ENCODE results near the gene AJAP1.
"Not testable (repeated sequence)": the region's sequence is repeated elsewhere in the genome, so short reads cannot be mapped to it uniquely, and the experiment has no call there.

Gene AJAP1

DNA sequence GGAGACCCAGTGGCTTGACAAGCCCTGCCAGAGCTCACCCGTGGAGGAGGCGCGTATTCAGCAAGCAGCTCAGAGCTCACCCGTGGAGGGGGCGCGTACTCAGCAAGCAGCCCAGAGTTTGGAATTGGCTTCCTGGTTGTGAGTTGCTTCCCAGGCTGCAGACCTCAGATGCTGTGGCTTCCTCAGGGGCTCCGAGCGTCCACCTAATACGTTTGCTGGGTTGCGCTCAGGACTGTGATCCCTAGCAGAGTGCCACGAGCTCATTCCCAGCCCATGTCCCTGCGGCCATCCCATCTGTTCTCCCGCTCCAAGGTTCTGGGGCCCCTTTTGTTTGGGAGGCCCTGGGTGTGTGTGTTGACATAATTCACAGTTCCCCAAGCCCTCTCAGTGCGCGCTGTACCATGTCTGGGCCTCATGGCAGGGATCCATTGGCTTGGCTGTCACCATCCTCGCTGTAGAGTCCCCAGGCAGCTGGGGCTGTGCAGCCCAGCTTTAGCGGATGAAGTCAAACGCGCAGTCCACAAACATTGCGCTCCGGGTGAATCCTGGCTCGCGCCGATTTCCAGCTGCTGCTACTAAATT is 3.6 kb downstream of the AJAP1 start:
- DNase-seq (ENCODE audit: low spot score), result no peak

DNA sequence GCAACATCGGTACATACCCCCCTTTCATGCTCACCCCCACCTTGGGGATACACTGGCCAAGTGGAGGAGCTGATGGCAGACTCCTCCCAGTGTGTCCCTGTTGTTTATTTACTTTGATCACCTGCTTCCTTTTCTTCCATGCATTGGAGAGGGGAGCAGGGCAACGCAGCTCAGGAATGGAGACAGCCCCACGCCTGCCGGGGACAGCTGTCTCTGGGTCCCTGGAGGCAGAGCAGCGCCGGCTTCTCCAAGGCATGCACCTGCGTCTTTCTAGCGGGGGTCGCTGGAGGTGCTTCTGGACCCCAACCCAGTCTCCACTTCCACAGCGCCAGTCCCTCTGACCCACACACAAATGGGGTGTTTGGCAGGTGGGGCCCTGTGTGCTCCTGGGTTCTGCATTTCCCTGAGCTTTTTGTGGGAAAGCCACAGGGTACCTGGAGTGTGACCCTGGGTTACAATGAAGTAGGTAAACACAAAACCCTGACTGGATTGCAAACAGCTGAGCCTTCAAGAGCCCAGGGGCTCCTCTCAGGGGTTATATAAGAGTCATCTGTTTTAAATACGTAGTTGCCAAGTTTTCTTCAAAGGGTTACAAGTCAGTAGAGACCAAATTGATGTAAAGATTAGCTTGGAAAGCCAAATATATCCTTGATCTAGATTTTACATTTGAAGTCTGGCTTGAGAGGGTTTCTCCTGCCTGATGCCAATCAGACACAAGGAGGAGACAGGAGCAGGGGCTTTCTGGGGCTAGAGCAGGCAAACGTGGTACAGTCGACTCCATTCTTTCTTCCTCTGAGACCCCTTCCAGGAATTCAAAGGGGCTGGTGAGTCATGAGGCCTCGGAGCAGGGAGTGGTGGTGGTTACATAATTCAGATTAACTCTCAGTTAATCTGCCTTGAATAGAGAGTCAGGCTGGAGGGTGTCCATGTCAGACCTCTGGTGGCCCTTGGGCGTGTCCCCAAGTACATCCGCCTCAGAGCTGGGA is 4.5 kb downstream of the AJAP1 start:
- DNase-seq (ENCODE audit: low spot score), result no peak

DNA sequence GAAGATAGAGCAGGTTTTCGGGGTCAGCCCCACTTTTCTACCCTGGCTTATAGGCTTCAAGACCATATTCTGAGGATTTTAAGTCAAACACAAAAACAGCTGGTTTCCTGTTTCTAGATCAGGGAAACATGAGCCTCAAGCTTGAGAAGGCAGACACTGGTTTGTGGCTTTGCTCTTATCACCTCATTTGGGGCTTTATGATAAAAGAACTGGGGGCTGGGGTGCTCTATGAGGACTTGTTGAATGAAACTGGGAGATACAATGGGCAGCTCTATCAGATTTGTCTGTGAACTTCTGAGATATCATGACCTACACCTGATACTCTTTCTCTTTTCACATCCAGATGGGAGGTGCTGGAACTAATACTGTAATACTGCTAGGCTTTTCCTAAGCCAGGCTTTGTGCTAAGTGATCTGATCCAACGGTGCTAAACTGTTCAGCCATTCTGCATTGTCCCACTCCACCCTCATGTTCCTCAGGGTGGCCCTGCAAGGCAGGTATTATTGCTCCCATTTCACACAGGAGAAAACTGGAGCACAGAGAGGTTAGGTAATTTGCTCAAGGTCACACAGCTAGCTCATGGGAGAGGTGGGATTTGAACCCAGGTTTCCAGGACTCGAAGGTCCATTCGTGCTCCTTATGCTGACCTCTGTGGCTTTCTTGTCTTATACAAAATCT is 6.6 kb downstream of the AJAP1 start:
- DNase-seq (ENCODE audit: low spot score), result no peak

DNA sequence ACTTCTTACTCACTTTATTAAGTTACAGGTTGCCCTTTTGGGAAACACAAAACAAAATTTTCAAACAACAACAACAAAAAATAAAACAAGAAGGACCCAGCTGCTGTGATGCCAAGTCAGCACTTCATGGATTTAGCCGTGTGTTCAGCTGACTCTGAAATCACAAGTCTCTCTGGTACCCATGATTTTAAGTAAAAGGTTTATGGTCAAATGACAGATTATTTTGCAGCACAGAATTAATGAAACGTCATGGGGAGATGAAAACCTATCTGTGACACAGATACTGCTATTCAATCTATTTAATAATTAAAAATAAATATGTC is 7.1 kb downstream of the AJAP1 start:
- DNase-seq (ENCODE audit: low spot score), result no peak

DNA sequence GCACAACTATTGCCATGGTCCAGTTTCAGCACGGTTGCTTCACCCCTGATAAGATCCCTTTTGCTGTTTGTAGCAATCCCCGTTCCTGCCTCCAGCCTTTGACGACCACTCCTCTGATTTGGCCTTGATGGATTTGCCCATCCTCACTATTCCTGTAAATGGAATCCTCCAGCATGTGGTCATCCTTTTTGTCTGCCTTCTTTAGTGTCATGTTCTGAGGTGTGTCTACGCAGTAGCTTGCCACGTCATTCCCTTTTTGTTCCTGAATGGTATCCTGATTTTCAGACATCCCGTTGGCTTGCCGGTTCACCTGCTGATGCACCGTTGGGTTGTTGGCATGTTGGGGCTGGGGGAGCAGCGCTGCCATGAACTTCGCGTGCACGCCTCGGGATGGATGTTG is 7.8 kb downstream of the AJAP1 start:
- DNase-seq (ENCODE audit: low spot score), result no peak

DNA sequence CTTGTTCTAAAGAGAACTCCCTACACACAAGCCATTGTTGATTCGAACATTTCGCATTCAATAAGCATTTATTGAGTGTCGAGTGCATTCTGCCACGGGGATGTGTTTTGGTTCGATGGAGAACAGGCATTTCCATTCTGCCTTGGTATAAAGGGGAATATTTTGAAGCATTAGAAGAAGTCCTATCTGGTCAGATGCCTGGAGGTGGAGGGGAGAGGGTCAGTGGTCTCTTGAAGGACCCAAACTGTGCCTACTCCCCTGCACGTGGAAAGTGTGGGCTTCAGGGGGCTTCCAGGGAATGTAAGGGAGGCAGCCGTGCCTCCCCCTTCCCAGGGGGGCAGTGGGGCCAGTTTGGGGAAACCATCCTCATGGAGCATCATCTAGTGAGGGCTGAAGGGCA is 8.3 kb downstream of the AJAP1 start:
- DNase-seq (ENCODE audit: low spot score), result no peak

DNA sequence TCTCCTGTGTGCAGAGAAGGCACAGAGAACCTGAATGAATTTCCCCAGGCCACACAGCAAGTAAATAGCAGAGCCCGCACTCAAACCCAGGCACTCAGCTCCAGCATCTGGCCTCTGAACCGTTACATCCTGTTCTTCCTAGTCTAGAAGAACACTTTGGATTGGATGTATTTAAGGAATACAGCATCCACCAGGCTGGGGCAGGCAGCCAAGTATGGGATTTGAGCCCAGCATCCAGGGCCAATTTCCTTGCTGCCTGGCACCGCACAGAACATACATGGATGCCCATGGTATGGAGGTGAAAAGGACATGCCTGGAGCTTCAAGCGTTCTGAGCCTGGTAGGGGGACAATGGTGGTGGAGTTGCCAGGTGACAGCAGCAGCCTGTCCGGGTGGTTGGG is 9.7 kb downstream of the AJAP1 start:
- DNase-seq (ENCODE audit: low spot score), result no peak

DNA sequence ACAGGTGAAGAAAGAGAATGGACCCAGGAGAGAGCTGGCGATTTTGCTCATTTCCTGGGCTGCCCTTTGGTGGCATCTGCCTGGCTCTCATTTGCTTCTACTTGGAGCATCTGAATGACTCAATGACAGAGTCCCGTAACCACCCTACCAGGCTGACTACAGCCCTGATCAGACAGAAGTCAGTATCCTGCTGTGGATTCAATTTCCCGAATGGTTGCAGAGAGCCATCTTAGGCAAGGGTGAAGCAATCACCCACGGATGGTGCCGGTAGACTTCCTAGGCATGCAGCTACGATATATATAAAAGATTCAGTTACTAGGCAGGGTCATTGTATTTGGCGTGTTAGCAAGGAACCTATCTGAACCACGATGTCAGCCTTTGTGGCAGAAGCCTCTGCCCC is 10.2 kb downstream of the AJAP1 start:
- DNase-seq (ENCODE audit: low spot score), result no peak

DNA sequence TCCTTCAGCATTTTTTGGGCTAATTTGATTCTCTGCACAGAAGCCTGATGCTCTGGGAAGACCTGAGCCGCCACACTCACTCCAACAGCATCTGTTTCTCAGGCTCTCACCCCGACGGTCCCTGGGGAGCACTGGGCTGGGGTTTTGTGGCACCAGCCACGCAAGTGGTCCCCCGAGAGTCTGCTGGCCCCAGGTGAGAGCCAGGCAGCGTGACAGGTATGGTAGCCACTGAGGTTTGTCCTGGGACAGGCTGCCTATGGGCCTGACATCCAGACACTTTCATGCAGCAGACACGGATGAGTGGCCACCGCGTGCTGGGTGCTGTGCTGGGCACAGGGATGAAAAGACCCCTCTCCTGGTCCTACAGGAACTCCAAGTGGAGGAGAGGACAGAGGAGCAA is 11.0 kb downstream of the AJAP1 start:
- no peak for DNase-seq (ENCODE audit: low spot score)

DNA sequence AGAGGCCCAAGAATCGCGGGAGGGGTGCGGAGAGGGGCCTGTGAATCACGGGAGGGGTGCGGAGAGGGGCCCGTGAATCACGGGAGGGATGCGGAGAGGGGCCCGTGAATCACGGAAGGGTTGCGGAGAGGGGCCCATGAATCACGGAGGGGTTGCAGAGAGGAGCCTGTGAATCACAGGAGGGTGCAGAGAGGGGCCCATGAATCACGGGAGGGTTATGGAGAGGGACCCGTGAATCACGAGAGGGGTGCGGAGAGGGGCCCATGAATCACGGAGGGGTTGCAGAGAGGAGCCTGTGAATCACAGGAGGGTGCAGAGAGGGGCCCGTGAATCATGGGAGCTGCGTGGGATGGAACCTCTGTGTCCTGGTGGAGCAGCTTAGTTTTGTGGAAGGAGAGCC is 12.3 kb downstream of the AJAP1 start:
- not testable (repeated sequence) for DNase-seq (ENCODE audit: low spot score)

DNA sequence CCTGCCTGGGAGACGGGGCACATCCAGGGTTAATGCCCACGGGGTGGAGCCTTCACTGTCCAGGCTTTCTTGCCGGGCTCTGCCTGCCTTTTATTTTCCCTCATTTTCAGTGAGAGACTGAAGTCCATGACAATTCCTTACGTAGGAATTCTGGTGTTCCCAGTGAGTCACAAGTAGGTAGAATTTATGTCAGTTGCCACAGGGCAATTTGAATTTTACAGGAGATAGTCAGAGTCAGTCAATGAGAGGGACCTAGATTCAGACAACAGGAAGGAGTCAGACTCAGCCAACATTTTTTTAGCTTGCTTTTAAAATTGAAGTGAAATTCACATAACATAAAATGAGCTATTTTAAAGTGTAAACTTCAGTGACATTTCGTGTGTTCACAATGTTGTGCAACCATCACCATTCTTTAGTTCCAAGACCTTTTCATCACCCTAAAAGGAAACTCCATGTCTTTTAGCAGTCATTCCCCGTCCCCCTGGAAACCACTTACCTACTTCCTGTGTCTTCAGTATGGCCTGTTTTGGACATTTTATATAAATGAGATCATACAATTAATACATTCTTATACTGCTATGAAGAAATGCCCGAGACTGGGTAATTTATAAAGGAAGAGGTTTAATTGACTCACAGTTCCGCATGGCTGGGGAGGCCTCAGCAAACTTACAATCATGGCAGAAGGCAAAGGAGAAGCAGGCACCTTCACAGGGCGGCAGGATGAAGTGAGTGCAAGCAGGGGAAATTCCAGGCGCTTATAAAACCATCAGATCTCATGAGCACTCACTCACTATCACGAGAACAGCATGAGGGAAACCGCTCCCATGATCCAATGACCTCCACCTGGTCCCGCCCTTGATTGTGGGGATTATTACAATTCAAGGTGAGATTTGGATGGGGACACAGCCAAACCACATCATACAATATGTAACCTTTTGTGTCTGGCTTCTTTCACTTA is 14.6 kb downstream of the AJAP1 start:
- no peak for DNase-seq (ENCODE audit: low spot score)

DNA sequence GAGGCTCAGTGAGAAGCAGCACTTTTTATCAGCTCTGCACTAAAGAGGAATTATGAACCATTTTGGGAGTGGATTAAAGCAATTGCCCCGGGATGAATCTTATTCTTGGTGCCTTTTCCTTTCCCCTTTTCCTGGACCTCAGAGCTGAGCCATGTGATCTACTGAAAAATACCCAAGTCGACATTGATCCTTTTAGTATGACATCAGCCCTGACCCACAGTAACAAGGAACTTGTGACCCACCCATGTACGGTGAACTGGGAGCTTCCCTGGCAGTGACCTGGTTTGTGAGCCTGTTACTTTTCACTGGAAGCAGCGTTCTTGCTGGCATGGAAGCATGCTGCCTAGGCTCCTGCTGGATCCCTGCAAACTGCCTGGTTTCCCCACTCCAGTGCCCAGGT is 15.9 kb downstream of the AJAP1 start:
- no peak for DNase-seq (ENCODE audit: low spot score)

DNA sequence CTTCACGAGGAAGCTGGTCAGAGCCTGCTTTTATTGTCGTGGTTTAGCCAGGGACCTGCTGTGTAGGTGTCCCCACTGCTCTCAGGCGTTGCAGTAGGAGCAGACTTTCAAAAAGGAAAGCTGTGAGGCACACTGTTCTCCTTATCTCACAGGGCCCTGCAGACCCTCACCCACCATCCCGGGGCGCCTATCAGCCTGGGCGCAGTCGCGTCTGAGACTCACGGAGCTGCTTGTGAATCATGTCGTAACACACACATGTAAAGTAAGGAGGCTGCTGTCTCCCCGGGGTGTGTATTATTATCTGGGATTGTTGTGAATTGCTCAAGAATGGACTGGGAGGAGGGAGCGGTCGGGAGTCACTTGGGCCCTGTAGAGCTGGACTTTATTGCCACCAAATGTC is 17.4 kb downstream of the AJAP1 start:
- DNase-seq (ENCODE audit: low spot score), result no peak

DNA sequence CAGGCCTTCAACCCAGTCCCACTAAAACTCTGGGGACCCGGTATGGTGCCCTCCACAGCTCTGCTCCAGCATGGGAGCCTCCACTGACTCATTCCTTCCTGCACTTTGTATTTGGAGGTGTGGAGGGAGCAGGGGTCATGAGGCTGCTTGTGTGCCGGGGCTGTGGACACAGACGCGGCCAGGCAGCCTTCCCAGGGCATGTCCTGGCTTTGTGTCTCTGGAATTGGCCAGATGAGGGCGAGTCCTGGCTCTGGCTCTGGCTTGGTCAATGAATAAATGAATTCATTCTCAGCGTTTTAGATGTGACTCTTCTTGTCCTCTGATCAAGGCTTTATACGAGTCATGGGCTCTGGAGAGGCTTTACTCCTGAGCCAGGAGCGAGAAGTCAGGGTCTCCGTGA is 19.1 kb downstream of the AJAP1 start:
- no peak for DNase-seq (ENCODE audit: low spot score)

DNA sequence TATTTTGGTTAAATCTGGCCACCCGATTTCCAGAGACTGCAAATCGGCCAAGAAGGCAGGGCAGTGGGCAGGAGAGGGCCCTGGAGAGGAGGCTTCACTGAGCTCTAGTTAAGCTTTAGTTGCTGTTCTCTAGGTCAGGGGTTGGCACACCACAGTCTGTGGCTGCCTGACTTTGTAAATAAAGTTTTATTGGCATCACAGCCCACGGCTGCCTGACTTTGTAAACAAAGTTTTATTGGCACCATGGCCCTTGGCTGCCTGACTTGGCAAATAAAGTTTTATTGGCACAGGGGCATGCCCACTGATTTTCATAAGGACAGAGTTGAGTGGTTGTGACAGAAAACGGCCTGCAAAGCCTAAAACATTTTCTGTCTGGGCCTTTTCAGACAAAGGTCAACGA is 19.7 kb downstream of the AJAP1 start:
- no peak for DNase-seq (ENCODE audit: low spot score)

DNA sequence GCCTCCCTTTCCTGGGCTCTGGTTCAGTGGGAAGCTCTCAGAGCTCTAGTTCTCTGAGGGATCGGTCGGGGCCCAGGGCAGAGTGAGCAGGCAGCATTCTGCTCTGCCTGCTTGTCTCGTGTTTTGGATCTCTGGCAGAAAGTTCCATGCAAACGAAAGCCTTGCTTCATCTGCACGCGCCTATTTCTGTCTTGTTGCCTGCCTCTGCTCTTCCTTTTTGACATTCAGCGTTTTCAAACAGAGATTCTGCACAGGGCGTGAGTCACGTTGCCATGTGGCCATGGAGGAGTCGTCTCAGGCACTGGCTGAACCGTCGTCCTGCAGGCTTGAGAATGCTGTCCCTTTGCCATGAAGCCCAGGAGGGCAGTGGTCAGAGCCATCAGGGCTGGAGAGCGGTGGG is 20.3 kb downstream of the AJAP1 start:
- no peak for DNase-seq (ENCODE audit: low spot score)

DNA sequence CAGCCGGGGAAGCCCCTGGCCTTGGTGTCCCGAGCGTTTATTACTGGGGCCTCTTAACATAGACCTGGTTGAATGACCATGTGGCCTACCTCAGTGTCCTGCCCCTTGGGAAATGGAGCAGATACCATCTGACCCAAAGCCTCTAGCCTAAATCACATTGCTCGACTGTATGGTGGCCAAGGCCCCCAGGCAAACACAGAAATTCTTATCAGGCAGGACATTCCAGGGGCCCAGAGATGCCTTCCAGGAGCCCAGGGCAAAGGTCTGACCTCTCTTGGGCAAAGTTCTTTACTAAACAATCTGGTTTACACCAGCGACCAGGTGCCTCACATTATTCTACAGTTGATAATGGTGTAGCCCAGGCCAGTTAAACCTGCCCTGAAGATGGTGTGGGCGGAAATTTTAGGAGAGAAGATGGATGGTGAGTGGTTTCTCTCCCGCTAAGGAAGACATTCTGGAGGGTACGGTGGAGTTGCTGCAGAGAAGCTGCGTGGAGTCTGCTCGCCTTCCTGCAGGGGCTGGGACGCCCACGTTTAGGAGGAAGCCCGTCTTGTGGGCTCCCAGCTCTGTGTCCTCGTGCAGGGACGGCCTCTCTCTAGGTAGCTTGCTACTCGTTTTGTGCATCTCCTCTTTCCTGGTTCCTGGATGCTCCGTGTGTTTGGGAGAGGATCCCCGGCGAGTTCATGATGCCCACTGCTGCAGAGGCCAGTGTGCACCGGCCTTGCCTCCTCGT is 21.2 kb downstream of the AJAP1 start:
- no peak for DNase-seq (ENCODE audit: low spot score)

DNA sequence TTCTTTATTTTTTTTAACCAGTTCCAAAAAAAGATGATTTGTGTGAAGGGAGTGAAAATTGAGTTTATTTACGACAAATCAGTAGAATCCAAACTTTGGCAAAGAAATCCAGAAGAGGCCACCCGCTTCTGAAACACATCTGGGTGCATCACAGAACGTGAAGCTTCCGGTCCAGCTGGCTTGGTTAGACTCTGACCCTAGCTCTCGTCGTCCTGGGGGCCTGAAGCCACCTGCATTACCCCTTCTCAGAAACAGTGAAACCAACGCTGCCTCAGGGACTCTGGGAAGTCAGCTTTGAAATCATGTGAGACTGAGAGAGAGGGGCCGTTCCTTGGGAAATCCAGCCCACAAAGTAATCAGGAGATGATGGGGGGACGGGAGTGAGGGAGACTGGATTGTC is 21.8 kb downstream of the AJAP1 start:
- DNase-seq (ENCODE audit: low spot score), result no peak

DNA sequence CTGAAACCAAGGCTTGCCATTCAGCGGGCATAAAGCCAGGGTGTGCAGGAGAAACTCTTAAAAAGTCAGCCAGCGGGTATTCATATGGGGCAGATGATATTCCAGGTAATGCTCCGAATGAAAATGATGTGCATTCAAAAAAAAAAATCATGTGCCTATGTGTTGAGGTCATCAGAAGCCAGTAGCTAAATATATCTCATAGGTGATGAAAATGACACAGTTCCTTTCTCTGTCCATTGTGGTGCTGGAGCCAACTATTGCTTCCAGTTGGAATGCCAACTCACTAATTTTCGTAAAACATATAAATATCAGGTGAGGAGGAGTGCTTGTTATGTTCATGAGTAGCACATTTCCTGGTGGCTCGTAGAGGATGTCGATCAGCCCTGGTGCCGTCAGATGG is 23.2 kb downstream of the AJAP1 start:
- DNase-seq (ENCODE audit: low spot score), result no peak

DNA sequence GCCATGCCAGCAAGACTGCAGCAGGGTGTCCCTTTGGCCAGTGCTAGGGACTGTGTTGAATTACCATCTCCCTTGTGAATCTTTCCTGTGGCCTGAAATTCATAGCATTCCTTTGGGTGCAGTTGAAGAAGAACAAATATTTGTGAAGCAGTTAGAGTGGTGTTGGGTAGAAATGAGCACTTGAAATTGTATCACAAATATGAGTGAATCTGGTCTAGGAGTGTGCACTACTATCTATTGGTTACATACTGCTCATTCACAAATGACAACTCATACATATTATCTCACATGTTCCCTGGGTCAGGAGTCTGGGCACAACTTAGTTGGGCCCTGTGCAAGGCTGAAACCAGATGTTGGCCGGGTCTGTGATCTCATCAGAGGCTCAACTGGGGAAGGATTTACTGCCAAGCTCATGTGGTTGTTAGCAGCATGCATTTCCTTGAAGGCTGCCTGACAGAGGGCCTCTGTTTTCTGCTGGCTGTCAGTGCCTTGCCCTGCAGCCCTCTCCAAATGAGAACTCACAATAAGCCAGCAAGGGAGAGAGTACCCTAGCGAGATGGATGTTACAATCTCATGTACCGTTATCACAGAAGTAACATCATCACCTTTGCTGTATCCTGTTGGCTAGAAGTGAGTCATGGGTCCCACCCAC is 23.8 kb downstream of the AJAP1 start:
- DNase-seq (ENCODE audit: low spot score), result no peak

DNA sequence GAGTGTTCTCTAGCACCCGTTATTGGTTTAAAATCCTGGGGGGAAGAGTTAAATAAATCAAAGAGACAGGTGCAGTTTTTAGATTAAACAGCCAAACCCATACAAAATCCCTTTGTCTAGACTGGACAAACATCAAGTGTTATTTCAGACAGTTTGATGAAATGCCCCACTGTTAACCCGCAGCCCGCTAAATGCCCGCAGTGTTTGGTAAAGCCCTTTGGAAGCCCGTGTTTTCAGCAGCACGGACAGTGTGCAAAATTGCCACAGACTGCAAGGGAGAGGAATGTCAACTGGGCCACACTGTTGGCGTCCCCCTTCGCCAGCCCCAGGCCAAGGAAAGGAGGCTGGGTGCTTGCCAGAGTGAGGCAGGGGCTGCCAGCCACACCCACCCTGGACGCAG is 26.6 kb downstream of the AJAP1 start:
- DNase-seq (ENCODE audit: low spot score), result no peak
